GM21529 (cell line): ENCODE measurements around the gene DENND4B.

Experiments
- ATAC-seq: cut with Tn5 transposase; IDR thresholded peaks from one replicate; pipeline ENCODE4 v1.9.1; 2021; ENCODE audit not compliant: unreplicated experiment

Gene DENND4B

GRCh38 chr1:153968972-153969371 is 22.5 kb upstream of the DENND4B start:
- ATAC-seq = no peak

- ATAC-seq = no peak
Measured at GRCh38 chr1:153968408-153968807, 21.9 kb upstream of the DENND4B start.

DNA sequence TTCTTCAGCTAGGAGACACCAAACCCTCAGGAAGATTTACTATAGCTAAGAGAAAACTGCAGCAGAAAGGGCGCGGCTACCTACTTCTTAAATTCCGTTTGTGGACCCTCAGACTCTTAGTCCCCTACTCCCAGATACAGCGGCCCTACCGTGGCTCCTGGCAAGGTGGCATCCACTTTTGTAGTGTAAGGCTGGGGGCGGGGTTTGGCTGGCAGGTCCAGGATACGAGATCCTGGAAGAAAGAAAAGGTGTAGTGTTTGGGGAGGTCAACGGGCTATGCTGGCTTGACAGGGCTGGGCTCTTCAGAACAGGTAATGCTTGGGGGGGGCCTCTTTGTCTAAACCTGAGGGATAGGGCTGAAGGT is 21.5 kb upstream of the DENND4B start:
- ATAC-seq = no peak

- ATAC-seq = peak; percentile 72
Measured at GRCh38 chr1:153967107-153967999, 20.8 kb upstream of the DENND4B start, which contains the start of gene CREB3L4. CREB3L4 (plus strand) TSS chr1:153967902; CDS start chr1:153968526, 624 bp downstream.

GRCh38 chr1:153963850-153964331 is 17.4 kb upstream of the DENND4B start:
- ATAC-seq = no peak

DNA sequence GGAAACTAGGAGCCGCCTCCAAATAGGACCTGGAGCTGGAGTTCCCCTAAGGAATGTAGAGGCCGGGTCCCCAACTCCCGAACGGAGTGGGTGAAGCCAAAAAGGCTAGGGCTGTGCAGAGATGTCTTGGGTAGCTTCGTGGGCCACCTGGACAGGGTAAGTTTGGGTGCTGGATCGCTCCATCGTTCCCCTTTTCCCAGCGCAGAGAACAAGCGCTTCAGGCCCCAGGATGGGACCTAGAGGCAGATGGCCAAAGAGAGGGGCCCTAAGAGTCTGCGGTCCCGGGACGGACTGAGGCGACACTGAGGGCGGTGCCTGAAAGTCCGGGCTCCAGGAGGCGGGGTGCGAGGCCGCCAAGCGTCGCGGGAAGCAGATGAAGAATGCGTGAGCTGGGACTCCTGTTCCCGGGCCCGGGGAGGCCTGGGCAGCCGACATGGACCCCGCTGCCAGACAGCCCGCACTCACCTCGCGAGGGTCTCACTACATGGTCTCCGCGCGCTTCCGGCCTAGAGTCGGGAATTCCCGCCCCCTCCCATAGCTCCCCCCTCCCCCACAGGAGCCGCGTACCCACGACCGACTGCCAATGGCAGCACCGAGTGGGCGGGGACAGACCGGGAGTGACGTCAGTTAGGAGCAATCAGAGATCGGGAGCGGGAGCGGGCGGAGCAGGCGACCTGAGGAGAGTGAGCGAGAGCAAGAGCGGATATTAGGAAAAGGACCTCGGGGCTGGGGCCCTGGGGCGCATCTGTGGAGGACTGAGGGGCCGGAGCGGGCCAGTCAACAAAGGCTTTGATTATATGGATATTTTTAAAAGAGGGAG is 16.7 kb upstream of the DENND4B start, which contains the start of gene SLC39A1:
Gene SLC39A1, minus strand, starts transcription at position 508 of the 820 bp plus-strand sequence. CDS start 822 bp downstream, outside the sequence.
- peak; percentile 48 for ATAC-seq

DNA sequence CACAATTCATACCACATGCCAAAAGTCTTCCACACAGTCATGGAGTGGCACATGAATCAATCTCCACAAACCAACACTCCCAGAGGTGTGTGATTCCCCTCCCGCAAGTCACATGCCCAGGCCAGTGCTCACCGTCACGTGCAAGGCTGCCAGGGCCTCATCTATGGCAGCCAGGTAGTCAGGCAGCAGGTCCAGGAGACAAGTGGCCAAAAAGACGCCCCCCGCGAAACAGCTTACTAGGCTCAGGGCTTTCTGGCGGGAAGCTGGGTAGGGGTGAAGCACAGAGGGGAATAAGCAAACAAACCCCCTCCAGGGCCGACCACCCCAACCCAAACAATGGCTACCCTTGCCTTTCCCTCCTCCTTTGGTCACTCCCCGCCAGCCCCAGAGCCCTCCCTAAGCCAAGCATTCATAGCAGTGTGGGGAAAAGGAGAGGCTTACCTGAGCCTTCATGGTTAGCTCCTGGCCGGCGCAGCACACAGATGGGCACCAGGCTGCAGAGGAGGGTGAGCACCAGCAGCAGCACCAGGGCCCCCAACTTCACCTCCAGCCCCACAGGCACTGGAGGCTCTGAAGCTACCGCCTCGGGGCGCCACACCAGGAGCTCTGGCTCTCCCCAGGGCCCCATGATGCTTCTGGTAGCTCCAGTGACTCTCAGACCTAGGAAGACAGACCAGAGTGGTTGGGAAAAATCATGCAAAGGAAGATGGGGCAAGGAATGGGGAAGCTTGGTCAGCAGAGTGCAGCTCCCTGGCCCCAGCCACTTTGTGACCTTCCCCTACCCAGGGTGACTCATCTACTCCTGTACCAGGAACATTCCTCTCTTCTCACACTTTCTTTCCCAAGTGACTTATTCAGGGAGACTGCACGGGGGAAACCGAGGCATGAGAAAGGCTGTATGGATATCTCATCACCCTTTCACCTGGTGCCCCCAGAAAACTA is 15.8 kb upstream of the DENND4B start:
- ATAC-seq = no peak

- ATAC-seq = no peak
Measured at GRCh38 chr1:153961421-153961820, 14.9 kb upstream of the DENND4B start.

DNA sequence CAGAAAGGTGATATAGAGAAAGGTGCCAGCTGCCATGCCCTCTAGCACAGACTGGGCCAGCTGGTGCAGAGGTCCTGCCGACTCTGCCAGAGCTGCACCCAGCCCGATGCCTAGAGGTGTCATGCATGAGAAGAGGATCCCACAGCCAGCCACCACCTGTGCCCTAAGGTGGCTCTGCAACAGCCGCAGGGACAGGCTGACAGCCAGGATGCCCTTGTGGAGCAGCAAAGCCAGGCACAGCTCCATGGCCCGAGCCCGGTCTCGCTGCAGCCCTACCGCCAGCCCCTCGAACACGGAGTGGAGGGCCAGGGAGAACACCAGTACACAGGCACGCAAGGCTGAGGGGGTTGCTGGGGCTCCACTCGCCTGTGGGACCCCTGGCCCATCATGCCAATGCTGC is 13.7 kb upstream of the DENND4B start:
- ATAC-seq = no peak

GRCh38 chr1:153959454-153959853 is 12.9 kb upstream of the DENND4B start:
- ATAC-seq = no peak

- ATAC-seq = no peak
Measured at GRCh38 chr1:153958961-153959260, 12.4 kb upstream of the DENND4B start.

- ATAC-seq = peak; percentile 68
Measured at GRCh38 chr1:153958111-153958960, 11.8 kb upstream of the DENND4B start, which contains the start of gene CRTC2. CRTC2 (minus strand) TSS chr1:153958612; CDS start chr1:153958497, 115 bp downstream.

GRCh38 chr1:153957744-153958110 is 11.2 kb upstream of the DENND4B start:
- no peak for ATAC-seq

- no peak for ATAC-seq
Measured at GRCh38 chr1:153956997-153957715, 10.6 kb upstream of the DENND4B start.

DNA sequence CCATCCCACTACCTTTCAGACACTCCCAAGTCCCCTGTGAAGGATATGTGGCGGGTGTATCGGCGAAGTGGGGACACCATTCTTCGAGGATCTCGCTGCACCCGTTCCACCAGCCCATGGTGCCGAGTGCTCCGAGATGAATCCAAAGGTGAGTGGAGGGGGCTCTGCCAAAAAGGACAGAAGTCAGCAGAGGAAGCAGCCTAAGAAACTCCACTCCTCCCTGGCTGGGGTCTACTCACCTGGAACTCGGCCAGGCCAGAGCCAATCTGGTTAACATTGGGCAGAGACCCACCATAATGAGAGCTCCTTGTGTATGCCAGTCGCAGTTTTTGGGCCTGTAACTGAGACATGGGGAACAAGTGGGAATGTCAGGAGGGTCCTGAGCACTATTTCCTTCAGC is 8.3 kb upstream of the DENND4B start:
- no peak for ATAC-seq

- ATAC-seq = no peak
Measured at GRCh38 chr1:153953859-153954365, 7.4 kb upstream of the DENND4B start.

DNA sequence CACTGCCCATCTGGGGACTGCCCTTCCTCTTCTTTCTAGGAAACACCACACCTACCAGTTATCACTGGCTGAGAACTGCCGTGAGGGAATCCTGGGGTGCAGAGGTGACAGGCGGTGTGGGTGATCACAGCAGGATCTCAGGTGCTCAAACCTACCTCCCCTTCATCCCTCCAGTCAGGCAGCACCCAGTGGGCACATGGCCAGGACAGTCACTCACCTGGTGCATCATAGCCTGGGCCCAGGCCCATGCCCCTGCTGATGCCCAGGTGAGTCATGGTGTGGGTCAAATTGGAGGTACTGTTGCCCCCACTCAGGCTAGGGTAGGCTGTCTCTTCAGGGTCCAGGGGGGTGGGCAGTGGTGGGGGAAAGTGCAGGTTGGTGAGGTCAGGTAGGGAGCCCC is 5.3 kb upstream of the DENND4B start:
- no peak for ATAC-seq

DNA sequence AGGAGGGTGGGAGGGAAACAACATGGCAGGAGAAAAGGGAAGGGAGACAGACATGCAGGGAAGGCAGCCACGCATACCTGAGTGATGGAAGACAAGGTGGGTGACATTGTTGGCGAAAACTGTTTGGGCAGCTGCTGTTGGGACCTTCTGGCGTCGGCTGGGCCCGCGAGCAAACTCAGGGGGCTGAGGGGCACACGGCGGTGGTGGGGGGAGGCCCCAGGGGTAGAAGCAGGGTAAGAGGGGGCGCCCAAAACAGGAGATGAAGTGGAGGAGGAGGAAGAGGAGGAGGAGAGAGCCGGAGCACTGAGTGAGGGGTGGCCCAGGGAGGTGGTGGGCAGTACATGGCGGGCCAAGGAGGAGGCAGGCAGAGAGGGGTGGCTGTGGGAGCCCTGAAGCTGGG is 4.7 kb upstream of the DENND4B start:
- ATAC-seq = no peak
